Fibroblast of mammary gland (primary cell): ENCODE results near the gene GHR.

Source experiments
- DNase-seq: peaks from one replicate; pipeline ENCODE4 v3.0.0-alpha.2; 2010; ENCODE audit warnings: low read depth
- H3K4me3 ChIP-seq: 2 replicates; pipeline ENCODE4 v1.5.1; 2011; ENCODE audit warnings: low read depth, mild to moderate bottlenecking, low read length, moderate library complexity; ENCODE audit not compliant: control insufficient read depth
- TF ChIP-seq, protein P1 (sequence below): conservative IDR thresholded peaks from 2 replicates; pipeline ENCODE4 v1.5.1; 2011; ENCODE audit warnings: low read depth, low read length, inconsistent platforms; ENCODE audit not compliant: control insufficient read depth, insufficient read depth

The GHR gene

DNA sequence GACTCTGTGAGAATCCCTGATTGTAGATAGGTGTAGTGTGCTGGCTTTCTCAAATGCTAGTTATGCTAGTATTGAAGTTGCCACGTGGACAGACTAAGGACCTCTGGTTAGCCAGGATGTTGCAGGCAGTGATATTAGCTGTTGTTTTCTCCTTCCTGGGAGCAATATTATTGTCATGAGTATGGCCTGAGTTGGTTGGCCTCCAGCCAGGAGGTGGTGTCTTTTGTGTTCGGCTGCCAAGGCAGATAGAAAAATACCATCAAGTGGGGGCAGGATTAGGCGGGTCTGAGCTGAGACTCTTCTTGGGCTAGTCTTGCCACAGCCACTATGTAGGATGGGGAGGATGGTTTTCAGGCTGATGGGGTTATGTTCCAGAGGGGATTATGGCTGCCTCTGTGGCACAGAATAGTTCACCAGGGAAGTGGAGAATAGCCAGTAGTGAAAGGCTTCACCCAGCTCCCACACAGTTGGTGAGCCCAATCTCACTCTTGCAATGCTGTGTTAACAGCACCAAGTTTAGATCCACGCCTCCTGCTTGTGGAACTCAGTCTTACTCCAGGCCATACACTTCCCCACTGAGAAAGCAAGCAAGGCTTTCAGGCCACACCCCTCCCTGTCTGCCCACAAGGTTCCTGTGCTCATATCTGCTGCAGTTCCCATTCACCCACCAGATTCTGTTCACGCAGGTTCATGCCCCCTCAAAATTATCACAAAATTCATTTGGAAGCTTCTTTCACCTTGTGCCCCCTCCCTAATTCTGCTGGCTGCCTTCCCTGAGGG lies 31.2 kb downstream of the GHR start:
- H3K4me3 ChIP-seq = no peak overlapping the region
- DNase-seq = peak; percentile 34
- TF ChIP-seq, protein P1, sequence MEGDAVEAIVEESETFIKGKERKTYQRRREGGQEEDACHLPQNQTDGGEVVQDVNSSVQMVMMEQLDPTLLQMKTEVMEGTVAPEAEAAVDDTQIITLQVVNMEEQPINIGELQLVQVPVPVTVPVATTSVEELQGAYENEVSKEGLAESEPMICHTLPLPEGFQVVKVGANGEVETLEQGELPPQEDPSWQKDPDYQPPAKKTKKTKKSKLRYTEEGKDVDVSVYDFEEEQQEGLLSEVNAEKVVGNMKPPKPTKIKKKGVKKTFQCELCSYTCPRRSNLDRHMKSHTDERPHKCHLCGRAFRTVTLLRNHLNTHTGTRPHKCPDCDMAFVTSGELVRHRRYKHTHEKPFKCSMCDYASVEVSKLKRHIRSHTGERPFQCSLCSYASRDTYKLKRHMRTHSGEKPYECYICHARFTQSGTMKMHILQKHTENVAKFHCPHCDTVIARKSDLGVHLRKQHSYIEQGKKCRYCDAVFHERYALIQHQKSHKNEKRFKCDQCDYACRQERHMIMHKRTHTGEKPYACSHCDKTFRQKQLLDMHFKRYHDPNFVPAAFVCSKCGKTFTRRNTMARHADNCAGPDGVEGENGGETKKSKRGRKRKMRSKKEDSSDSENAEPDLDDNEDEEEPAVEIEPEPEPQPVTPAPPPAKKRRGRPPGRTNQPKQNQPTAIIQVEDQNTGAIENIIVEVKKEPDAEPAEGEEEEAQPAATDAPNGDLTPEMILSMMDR = no peak

DNA sequence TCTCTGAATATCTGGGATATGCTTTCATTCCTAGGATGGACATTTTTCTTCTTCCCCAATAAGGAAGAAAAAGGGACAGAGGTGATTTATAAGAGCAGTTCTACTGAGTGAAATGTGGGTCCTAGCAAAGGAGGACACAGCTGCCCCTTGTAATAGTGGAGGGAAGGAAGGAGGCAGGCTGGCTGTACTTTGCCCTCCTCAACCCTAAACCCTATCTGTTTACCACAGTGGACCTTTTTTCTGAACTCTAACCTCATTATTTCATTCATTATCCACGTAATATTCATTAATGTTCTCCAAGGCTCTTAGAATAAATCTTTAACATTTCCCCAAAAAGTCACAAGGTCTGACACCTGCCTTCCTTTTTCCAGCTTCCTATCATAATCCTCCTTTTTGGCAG lies 37.8 kb downstream of the GHR start:
- TF ChIP-seq, protein P1 = no peak
- no peak overlapping the region for H3K4me3 ChIP-seq
- no peak for DNase-seq

DNA sequence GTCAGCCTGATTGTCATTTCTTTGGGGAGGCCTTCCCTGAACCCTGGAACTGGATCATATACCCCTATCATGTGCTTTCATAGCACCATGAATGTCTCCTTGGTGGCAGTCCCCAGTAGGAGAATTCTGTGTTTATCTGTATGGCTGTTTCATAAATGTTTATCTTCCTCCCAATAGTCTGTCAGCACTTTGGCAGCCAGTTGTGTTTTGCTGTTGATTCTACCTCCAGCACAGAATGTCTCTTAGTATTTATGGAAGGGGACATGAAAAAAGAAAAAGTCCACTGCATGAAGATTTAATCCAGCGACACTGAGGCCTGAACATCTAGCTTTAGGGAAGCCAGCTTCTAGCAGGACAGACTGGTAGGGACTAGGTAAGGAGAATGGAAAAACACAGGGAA lies 38.3 kb downstream of the GHR start:
- no peak overlapping the region for H3K4me3 ChIP-seq
- TF ChIP-seq, protein P1 = no peak
- no peak for DNase-seq

DNA sequence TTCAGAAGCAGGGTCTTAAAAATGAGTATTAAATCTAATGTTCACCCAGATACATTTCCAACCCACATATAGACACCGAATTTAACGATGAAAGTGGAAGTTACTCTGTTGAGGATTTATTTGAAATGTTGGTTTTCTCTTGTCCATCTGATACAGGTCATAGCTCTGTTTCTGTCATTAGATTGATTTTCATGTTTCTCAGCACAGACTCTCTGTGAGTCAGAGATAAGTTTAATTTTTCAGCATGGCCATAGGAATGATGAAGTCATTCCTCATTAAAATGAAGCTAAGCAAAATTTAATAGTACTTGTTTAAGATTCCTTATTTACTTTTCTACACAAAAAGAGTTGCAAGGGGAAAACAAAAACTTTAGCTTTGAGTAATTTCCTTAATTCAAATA lies 38.8 kb downstream of the GHR start:
- no peak overlapping the region for H3K4me3 ChIP-seq
- TF ChIP-seq, protein P1 = no peak
- DNase-seq = no peak

DNA sequence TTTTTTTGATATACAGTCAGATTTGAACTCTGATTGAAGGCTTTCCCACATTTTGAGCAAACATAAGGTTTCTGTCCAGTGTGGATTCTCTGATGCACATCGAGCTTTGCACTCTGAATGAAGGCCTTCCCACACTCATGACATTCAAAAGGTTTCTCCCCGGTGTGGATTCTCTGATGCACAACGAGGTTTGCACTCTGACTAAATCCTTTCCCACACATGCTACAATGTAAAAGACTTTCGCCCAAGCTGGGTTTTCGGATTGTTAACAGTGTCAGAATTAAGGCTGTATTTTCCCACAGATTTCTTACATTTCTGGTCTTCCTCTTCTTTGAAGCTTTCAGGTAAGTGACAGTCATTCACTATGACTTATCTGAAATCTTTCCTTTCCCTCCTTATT lies 44.3 kb downstream of the GHR start:
- H3K4me3 ChIP-seq = no peak overlapping the region
- no peak for DNase-seq
- TF ChIP-seq, protein P1 = no peak

DNA sequence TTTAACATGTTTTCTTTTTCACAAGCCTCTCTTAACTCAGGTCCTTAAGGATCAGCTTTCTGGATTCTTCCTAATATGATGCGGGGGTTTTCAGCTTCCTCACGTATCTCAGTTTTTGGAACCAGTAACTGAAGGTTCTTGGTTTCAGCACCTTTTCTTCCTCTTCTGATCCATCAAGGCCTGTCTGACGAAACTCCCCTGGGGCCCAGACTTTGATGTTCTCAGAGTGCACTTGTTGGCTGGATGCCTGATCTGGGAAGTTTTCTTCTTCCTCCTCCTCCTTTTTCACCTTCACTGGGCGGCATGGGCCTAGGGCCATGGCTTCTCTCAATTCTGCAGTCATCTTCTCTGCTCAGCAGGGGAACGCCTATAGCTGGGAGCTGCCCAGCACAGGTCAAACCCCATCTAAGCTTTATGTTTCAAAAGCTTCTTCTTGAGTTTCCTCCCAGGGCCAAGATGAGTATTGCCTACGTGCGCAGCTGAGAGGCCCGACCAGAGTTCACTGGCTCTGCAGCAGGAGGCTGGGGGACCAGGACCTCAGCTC lies 44.8 kb downstream of the GHR start:
- H3K4me3 ChIP-seq = no peak overlapping the region
- no peak for DNase-seq
- TF ChIP-seq, protein P1 = no peak
